Left colon (tissue), 2 donors: ENCODE results near the gene NPIPB9. TPM values are rescaled to one million over a fixed set of nuclear protein-coding genes. Genes with fewer than 3 reads are reported as not detected.
"Not testable (repeated sequence)": the region's sequence is repeated elsewhere in the genome, so short reads cannot be mapped to it uniquely, and the experiment has no call there.

Source experiments
- ATAC-seq: fragments of 200-7000 bp; cut with Tn5 transposase; one replicate; pipeline ENCODE4 v1.9.1; 2020; ENCODE audit warnings: mild to moderate bottlenecking, moderate library complexity
- DNase-seq, 2 donors: peaks; one replicate each; pipeline ENCODE4 v3.0.0-alpha.2; 2020
- intact Hi-C, 2 donors: fragments of 100-400 bp; cut with DNase I in 1 of 2; cut with micrococcal nuclease in 1 of 2; formaldehyde crosslinking; loops; one replicate each; pipeline versions ENCODE4 v1.11.2 to v1.14.0; 2022; cut with DNase I, micrococcal nuclease
- long read RNA-seq: library from polyadenylated mRNA; unstranded; transcript quantifications from one replicate; pipeline ENCODE4 v2.0.0, GENCODE V29; 2021
- total RNA-seq, 2 donors: library from RNA; stranded (reverse); fragmentation: NEBNext Ultra II Directional; extraction: Animal tissue kit (Norgen Biotek cat#: 25700); gene quantifications; one replicate each; pipeline ENCODE4 v1.2.1, GENCODE V29; 2021
- donor health status: DM: no; HTN: no; CAD: no.
- donor health status: DM: yes; HTN: yes; CAD: no.

Gene NPIPB9
- 1 to 10 TPM; 3.0 to 4.0 TPM for total RNA-seq
- long read RNA-seq, result 0 reads

GRCh38 chr16:28751487-28751886 lies at the start of gene NPIPB9:
TSS of gene NPIPB9 (plus strand) at chr16:28751787.
- ATAC-seq, DNase-seq, intact Hi-C loops: not testable (repeated sequence)

DNA sequence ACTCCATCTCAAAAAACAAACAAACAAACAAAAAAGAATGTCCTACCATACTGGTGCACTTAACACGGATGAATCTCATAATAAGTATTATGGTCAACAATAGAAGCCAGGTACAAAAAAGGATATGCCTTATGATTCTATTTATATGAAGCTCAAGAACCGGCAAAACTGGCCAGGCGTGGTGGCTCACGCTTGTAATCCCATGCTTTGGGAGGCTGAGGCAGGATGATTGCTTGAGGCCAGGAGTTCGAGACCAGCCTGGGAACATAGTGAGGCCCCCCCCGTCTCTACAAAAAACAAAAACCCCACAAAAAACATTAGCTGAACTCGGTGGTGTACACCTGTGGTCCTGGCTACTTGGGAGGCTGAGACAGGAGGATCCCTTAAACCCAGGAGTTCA lies 47.3 kb upstream of the NPIPB9 start:
- DNase-seq, ATAC-seq, intact Hi-C loops: not testable (repeated sequence)

DNA sequence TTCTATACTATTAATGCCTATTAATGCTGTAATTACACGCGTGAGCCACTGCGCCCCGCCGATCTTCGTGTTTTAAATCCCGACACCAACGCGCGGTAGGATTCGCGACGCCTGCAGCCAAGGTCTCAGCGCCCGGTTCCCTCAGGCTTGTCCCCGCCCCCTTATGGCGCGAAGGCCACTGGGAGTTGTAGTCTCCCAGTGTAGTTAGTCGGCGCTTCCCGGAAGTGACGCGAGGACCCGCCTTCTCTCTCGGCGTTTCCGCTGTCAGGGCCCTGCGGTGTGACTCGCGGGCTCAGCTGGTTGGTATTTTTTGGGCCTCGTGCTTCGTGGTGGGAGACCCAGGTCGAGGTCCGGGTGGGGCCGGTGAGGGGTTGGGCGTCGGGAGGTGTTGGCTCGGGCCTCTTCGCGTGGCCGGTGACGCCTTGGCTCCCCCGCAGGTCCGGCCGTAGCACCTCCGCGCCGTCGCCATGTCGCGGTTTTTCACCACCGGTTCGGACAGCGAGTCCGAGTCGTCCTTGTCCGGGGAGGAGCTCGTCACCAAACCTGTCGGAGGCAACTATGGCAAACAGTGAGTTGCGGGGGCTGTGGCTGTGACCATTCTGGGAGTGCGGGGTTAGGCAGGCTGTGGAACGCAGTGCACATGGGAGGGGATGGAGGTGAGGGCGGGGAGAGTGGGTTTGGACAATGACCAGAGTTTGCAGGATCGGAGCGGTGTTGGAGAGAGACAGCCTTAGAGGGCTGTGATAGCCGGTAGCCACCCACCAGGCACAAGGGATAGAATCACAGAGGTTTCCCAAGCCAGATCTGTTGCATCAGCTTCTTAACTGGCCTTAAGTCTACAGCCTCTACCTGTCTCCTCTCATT lies 40.1 kb upstream of the NPIPB9 start, which contains the start of gene EIF3C:
Gene EIF3C, plus strand, starts transcription at position 245 of the 864 bp plus-strand sequence. Its CDS starts 223 bp downstream, at position 468.
- DNase-seq, intact Hi-C loops: not testable (repeated sequence)
- peak; percentile 100 for ATAC-seq

- intact Hi-C loops, ATAC-seq, DNase-seq: not testable (repeated sequence)
These were observed 28.5 kb upstream of the NPIPB9 start for GRCh38 chr16:28722852-28723650.

DNA sequence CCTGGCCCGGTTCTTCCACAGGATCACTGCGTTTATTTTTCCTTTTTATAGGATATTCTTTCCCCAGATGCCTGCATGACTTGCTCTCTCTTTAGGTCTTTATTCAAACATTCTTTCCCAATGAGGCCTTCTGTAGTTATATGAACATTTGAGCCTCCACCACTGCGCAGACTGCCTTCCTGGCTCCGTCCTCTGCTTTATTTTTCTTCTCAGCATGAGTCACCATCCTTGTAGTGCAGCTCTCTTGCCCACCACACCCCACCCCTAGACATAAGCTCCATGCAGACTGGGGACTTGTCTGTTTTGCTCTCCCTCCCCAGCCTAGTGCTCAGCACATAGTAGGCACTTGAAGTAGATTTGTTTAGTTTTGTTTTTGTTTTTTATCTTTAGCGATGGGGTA lies 20.3 kb upstream of the NPIPB9 start:
- DNase-seq, intact Hi-C loops, ATAC-seq: not testable (repeated sequence)

GRCh38 chr16:28732455-28733124 lies 19.0 kb upstream of the NPIPB9 start:
- ATAC-seq, intact Hi-C loops, DNase-seq: not testable (repeated sequence)

DNA sequence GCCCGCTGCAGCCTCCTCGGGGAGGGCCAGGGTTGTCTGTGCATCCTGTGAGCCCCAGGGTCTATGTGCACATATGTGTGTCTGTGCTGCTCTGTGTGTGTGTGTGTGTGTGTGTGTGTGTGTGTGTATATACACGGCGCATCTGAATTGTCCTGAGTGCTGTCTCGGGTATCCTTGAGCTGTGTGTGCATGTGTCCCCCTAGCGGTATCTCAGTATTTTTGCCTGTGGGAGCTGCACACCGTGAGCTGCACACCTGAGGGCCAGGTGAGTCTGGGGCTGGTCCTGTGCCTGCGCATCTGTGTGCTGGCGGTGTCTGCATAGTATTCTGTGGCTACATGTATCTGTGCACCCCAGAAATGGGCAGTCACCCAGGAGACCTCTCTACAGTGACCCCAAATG lies 11.8 kb upstream of the NPIPB9 start:
- ATAC-seq, result peak; percentile 59
- intact Hi-C loops, DNase-seq: not testable (repeated sequence)

- peak; percentile 19 to 23 for DNase-seq
- intact Hi-C loops, result not testable (repeated sequence)
- ATAC-seq, result peak; percentile 84
These were observed 11.0 kb upstream of the NPIPB9 start for GRCh38 chr16:28740631-28741030.

GRCh38 chr16:28741295-28741694 lies 10.3 kb upstream of the NPIPB9 start:
- intact Hi-C loops, ATAC-seq: not testable (repeated sequence)
- DNase-seq, result peak in 1 of 2 donors; percentile 20

GRCh38 chr16:28746618-28747350 lies 4.8 kb upstream of the NPIPB9 start:
- peak; percentile 26 for ATAC-seq
- DNase-seq, result peak in 1 of 2 donors; percentile 2
- intact Hi-C loops, result not testable (repeated sequence)

DNA sequence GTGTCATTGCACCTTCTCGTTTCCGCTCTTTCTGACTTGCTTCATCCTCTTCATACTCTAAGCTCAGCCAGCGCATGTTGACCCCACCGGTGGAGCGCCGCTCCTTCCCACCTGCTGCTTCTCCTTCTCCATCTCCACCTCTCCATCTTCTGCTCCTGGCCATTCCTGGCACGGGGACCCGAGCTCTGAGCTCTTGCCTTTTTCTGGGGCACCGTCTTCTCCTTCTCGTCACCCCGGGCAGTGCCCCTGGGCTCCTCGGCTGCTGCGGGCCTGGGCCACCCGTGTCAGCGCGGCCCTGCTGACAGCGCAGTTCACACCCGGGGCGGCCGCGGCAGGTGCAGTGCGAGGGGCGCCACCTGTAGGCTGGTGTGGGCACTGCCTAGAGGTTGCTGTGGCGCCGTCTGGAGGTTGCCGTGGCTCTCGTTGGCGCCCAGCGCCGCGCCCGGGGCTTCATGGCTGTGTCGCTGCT lies 1.6 kb upstream of the NPIPB9 start:
- intact Hi-C loops, result not testable (repeated sequence)
- ATAC-seq (peak; percentile 98), DNase-seq (peak in 1 of 2 donors; percentile 51)

DNA sequence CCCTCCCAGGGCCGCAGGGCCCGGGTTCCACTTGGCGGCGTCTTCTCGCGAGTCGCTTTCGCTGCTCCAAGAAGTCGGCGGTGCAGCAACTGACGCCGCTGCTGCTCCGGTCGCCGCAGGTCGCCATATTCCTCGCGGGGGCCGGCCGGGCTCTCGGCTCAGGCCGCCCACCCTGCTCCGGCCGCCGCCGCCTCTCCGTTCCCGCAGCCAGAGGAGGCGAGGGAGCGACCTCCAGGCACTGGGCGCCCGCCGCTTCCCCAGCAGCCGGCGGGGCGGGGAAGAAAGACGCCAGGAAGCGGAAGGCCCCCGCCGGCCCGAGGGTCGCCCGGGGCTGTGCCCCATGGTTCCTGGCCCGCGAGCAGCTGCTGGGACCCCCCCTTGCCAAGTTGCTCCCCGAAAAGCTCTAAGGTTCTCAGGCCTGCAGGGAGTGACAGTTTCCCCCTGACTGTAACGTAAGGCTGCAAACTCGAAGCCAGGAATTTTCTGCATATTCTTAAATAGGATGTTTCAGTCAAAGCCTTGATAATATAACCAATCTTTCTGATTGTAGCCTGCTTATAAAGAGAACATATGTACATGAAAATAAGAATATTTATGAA lies 1.0 kb upstream of the NPIPB9 start:
- DNase-seq, intact Hi-C loops: not testable (repeated sequence)
- ATAC-seq, result peak; percentile 65

DNA sequence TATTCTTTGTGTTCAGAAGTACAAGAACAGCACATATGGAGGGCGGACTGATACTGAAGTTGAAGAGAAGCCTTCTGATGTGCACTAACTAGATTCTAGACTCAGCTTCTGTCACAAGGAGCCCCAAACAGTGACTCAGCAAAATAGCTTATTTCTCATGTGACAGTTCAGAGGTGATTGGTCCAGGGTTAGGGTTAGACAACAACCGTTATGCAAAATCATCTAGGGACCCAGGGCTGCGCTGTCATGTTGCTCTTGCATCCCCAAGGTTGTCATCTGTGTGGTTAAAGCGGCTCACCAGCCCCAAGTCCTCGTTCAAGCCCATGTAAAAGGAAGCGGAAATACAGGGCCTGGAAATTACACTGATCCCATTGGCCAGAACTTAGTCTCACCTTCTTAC lies 30.1 kb downstream of the NPIPB9 start:
- DNase-seq, ATAC-seq, intact Hi-C loops: not testable (repeated sequence)

GRCh38 chr16:28782357-28782756 lies 30.8 kb downstream of the NPIPB9 start:
- intact Hi-C loops, ATAC-seq, DNase-seq: not testable (repeated sequence)

- peak in 1 of 2 donors; percentile 35 for DNase-seq
- ATAC-seq, result peak; percentile 92
- intact Hi-C loops, result not testable (repeated sequence)
These were observed 50.8 kb downstream of the NPIPB9 start for GRCh38 chr16:28802235-28803019.

GRCh38 chr16:28807445-28808120 lies 56.0 kb downstream of the NPIPB9 start:
- DNase-seq, intact Hi-C loops: not testable (repeated sequence)
- ATAC-seq, result peak; percentile 60
